Measurements from ENCODE around the gene OR52E5.

DNA sequence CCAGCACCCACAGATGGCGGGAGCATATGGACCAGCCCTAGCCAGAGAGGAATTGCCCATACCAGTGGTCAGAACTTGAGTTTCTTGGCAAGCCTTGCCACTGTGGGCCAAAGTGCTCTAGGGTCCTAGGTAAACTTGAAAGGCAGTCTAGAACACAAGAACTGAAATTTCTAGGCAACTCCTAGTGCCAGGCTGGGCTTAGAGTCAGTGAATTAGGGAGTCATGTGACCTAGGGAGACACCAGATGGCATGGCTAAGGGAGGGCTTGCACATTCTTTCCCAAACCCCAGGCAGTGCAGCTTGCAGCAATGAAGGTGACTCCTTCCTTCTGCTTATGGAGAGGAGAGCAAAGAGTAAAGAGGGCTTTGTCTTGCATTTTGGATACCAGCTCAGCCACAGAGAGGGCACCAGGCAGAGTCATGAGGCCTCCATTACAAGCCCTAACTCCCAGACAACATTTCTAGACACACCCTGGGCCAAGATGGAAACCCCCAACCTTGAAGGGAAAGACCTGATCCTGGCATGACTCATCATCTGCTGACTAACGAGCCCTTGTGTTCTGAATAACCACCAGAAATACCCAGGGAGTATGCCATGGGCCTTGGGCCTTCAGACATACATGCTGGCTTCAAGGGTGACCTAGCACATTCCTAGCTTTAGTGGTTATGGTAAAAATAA, 29.9 kb downstream of the OR52E5 start:
- TF ChIP-seq, protein P1, sequence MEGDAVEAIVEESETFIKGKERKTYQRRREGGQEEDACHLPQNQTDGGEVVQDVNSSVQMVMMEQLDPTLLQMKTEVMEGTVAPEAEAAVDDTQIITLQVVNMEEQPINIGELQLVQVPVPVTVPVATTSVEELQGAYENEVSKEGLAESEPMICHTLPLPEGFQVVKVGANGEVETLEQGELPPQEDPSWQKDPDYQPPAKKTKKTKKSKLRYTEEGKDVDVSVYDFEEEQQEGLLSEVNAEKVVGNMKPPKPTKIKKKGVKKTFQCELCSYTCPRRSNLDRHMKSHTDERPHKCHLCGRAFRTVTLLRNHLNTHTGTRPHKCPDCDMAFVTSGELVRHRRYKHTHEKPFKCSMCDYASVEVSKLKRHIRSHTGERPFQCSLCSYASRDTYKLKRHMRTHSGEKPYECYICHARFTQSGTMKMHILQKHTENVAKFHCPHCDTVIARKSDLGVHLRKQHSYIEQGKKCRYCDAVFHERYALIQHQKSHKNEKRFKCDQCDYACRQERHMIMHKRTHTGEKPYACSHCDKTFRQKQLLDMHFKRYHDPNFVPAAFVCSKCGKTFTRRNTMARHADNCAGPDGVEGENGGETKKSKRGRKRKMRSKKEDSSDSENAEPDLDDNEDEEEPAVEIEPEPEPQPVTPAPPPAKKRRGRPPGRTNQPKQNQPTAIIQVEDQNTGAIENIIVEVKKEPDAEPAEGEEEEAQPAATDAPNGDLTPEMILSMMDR (optimal IDR thresholded peaks at IDR 0.05 in 1 of 3, IDR thresholded peaks at IDR 0.05 in 1 of 3, conservative IDR thresholded peaks at IDR 0.05 in 1 of 3; ENCODE audit: extremely low read depth in 1 of 3, insufficient read depth in 2 of 3, low read length in 3 of 3): no peak
- no peak for TF ChIP-seq EZH2 (IDR thresholded peaks at IDR 0.05; ENCODE audit: low read length)

Data from keratinocyte (primary cell).